Keratinocyte (primary cell): ENCODE measurements around the gene RASSF1. TPM values are rescaled to one million over a fixed set of nuclear protein-coding genes. Genes with fewer than 3 reads are reported as not detected.
A peak's percentile ranks its signal among the peaks of the same experiment; 100 is the strongest.

ENCODE experiments used
- DNase-seq: peaks from one replicate; pipeline ENCODE4 v3.0.0-alpha.2; 2011; ENCODE audit warnings: low read depth, missing footprints, low spot score
- FAIRE-seq: peaks from 2 replicates; lab custom pipeline; 2011; peaks lifted over from hg19 to GRCh38; lab: Jason Lieb, UNC
- H2AFZ ChIP-seq: 2 replicates; pipeline ENCODE4 v1.6.0; 2012; ENCODE audit warnings: low read length, control low read depth, inconsistent platforms; ENCODE audit not compliant: control insufficient read depth
- H3K27ac ChIP-seq: 2 replicates; pipeline ENCODE4 v1.5.1; 2011; ENCODE audit warnings: low read length; ENCODE audit not compliant: control insufficient read depth, insufficient read depth
- H3K27me3 ChIP-seq: 3 replicates; pipeline ENCODE4 v1.6.0; 2011; ENCODE audit warnings: low read length; ENCODE audit not compliant: control insufficient read depth, insufficient read depth; ENCODE audit errors: extremely low read depth
- H3K36me3 ChIP-seq, 2 experiments: 2 replicates in 1 of 2; 3 replicates in 1 of 2; pipeline ENCODE4 v1.5.1; 2011; ENCODE audit warnings: low read length in 2 of 2, mild to moderate bottlenecking in 1 of 2; ENCODE audit not compliant: control insufficient read depth in 2 of 2, insufficient read depth in 2 of 2; ENCODE audit errors: extremely low read depth in 1 of 2
- H3K4me1 ChIP-seq: 3 replicates; pipeline ENCODE4 v1.5.1; 2011; ENCODE audit warnings: low read length; ENCODE audit not compliant: control insufficient read depth, insufficient read depth; ENCODE audit errors: extremely low read depth
- H3K4me2 ChIP-seq: 3 replicates; pipeline ENCODE4 v1.6.0; 2011; ENCODE audit warnings: low read depth, low read length; ENCODE audit not compliant: control insufficient read depth, insufficient read depth; ENCODE audit errors: extremely low read depth
- H3K4me3 ChIP-seq, 3 experiments: fragments of 200-600 bp in 1 of 3; sonication (generic) in 1 of 3; 2 replicates in 2 of 3; 3 replicates in 1 of 3; pipeline ENCODE4 v1.5.1; 2011 to 2016; ENCODE audit warnings: low read length in 3 of 3, mild to moderate bottlenecking in 3 of 3, control low read depth in 2 of 3, inconsistent platforms in 1 of 3, low read depth in 1 of 3, mixed read lengths in 1 of 3, mixed run types in 1 of 3, moderate library complexity in 1 of 3; ENCODE audit not compliant: control insufficient read depth in 2 of 3, insufficient read depth in 2 of 3; ENCODE audit errors: extremely low read depth in 1 of 3
- H3K79me2 ChIP-seq: 2 replicates; pipeline ENCODE4 v1.6.0; 2012; ENCODE audit warnings: low read length; ENCODE audit not compliant: control insufficient read depth, insufficient read depth
- H3K9ac ChIP-seq: 3 replicates; pipeline ENCODE4 v1.6.0; 2011; ENCODE audit warnings: low read length; ENCODE audit not compliant: control insufficient read depth, insufficient read depth; ENCODE audit errors: extremely low read depth
- H3K9me1 ChIP-seq: 3 replicates; pipeline ENCODE4 v1.6.0; 2011; ENCODE audit warnings: low read length; ENCODE audit not compliant: control insufficient read depth, insufficient read depth; ENCODE audit errors: extremely low read depth
- H3K9me3 ChIP-seq: 2 replicates; pipeline ENCODE4 v1.5.1; 2012; ENCODE audit warnings: low read depth, low read length; ENCODE audit not compliant: control insufficient read depth
- H4K20me1 ChIP-seq: 3 replicates; pipeline ENCODE4 v1.6.0; 2011; ENCODE audit warnings: low read length; ENCODE audit not compliant: control insufficient read depth, insufficient read depth; ENCODE audit errors: extremely low read depth
- CTCF ChIP-seq, 3 experiments: IDR thresholded peaks in 1 of 3; conservative IDR thresholded peaks in 1 of 3; optimal IDR thresholded peaks in 1 of 3; 2 replicates in 2 of 3; 3 replicates in 1 of 3; pipeline versions ENCODE3 to v1.5.1; 2011; ENCODE audit warnings: low read length in 3 of 3, mild to moderate bottlenecking in 3 of 3, moderate library complexity in 2 of 3, control low read depth in 1 of 3, inconsistent platforms in 1 of 3; ENCODE audit not compliant: insufficient read depth in 2 of 3; ENCODE audit errors: extremely low read depth in 1 of 3
- EZH2 ChIP-seq: IDR thresholded peaks from one replicate; pipeline ENCODE4 v1.6.1; 2012; ENCODE audit warnings: inconsistent platforms, mild to moderate bottlenecking, low read length, moderate library complexity
- dilution Hi-C: fragments of 300-500 bp; cut with MboI; formaldehyde crosslinking; loops from one replicate; pipeline ENCODE4 v1.7.0; 2020; ENCODE audit warnings: low sequenced_read_pairs; ENCODE audit not compliant: extremely low pct_ligation_motif_present
- polyA plus RNA-seq, 5 experiments: library from polyadenylated mRNA; depleted of rRNA in 3 of 5; stranded (reverse) in 3 of 5; stranded (forward) in 1 of 5; unstranded in 1 of 5; fragments of >200 nt; gene quantifications; 1 replicate in 1 of 5; 2 replicates in 3 of 5; 3 replicates in 1 of 5; pipeline versions ENCODE4 v1.2.1 to v1.2.3, GENCODE V29; 2011 to 2012; ENCODE audit warnings: missing spikeins in 2 of 5, low read depth in 1 of 5, low replicate concordance in 1 of 5

RASSF1 gene
- polyA plus RNA-seq, 1 donor (not counting 4 experiments of a cell fraction or from before 2014, with no cell fraction given): 28.5 TPM

GRCh38 chr3:50290161-50290641 lies 50.4 kb downstream of the RASSF1 start:
- H3K27ac ChIP-seq: no peak overlapping the region
- no peaks in the 10 kb centered on the region for H3K27me3 ChIP-seq
- TF ChIP-seq EZH2 (no peak), CTCF (optimal IDR thresholded peaks at IDR 0.05 in 1 of 3, IDR thresholded peaks at IDR 0.05 in 1 of 3, conservative IDR thresholded peaks at IDR 0.05 in 1 of 3; ENCODE audit: extremely low read depth in 1 of 3, insufficient read depth in 2 of 3, low read length in 3 of 3) (no peak)
- H3K9me1 ChIP-seq: no peaks in the 10 kb centered on the region
- H3K4me1 ChIP-seq: peaks cover 12% of the 10 kb centered on the region
- no peak overlapping the region for H3K9ac ChIP-seq
- peaks cover 42% of the 10 kb centered on the region in 2 experiments for H3K36me3 ChIP-seq
- DNase-seq: no peak
- FAIRE-seq: no peak
- dilution Hi-C loops: no loop called here
- H2AFZ ChIP-seq: no peak overlapping the region
- H3K4me3 ChIP-seq: peak overlapping the region in 1 of 3 experiments; percentile 44
- no peaks in the 10 kb centered on the region for H3K9me3 ChIP-seq
- H4K20me1 ChIP-seq: no peaks in the 10 kb centered on the region
- H3K4me2 ChIP-seq: no peak overlapping the region
- H3K79me2 ChIP-seq: peaks cover 29% of the 10 kb centered on the region

GRCh38 chr3:50289130-50289529 lies 51.5 kb downstream of the RASSF1 start:
- no peak overlapping the region for H3K4me2 ChIP-seq
- no peaks in the 10 kb centered on the region for H3K9me1 ChIP-seq
- H2AFZ ChIP-seq: no peak overlapping the region
- FAIRE-seq: no peak
- peaks cover 29% of the 10 kb centered on the region for H3K79me2 ChIP-seq
- H3K27me3 ChIP-seq: no peaks in the 10 kb centered on the region
- H4K20me1 ChIP-seq: no peaks in the 10 kb centered on the region
- H3K36me3 ChIP-seq: peaks cover 42% of the 10 kb centered on the region in 2 experiments
- dilution Hi-C loops: no loop called here
- no peak overlapping the region for H3K9ac ChIP-seq
- peaks cover 12% of the 10 kb centered on the region for H3K4me1 ChIP-seq
- TF ChIP-seq CTCF (optimal IDR thresholded peaks at IDR 0.05 in 1 of 3, IDR thresholded peaks at IDR 0.05 in 1 of 3, conservative IDR thresholded peaks at IDR 0.05 in 1 of 3; ENCODE audit: extremely low read depth in 1 of 3, insufficient read depth in 2 of 3, low read length in 3 of 3) (no peak), EZH2 (no peak)
- no peak overlapping the region for H3K27ac ChIP-seq
- DNase-seq: no peak
- H3K9me3 ChIP-seq: no peaks in the 10 kb centered on the region
- no peak overlapping the region for H3K4me3 ChIP-seq
